Activated T-helper 1 cell treated with anti-CD3 and anti-CD28 coated beads, Interleukin-2, amount 50 U/mL, for 16 hours (primary cell): ENCODE data around the gene TLL1.

Experiments
- DNase-seq, 2 donors: peaks; one replicate each; pipeline ENCODE4 v3.0.0-alpha.2; 2020; ENCODE audit warnings: low read depth in 1 of 2, low spot score in 1 of 2

Gene TLL1

DNA sequence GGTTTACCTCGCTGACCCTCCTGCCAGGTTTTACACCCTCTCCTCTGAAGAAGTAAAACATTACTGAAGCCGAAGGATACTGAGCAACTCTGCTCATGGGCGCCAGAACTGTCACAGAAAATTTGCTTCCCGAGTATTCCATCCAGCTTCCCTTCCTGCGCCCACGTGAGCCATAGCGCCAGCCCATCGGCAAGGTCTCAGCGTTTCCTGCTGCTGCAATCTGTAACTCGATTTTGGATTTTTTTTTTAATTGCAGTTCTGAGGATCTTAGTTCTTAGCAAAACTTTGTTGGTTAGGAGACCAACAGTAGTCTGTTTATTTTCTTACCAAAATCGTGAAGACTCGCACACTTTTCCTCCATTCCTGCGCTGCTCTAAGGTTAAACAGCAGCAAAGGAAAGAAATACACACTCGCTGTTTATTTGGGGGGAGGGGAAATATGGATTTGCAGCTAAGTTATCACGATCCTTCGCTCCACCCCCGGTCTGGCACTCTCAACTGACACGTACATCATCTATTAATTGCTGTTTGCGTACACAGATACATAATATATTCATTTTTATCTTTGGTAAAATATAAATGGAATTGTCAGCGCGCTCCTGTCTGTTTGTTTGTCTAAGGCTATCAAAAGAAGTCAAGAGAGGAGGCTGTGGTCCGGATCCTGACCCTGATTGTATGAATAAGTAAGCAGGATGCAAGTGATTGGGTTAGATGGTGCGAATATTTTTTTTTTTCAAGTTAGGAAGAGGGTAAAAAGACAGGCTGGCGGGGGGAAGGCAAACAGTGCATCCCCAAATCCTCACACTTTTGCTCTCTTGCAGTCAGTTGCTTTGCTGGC lies at the start of gene TLL1:
TLL1 (plus strand) TSS at position 777 of the 837 bp plus-strand sequence. CDS start 668 bp downstream, outside the sequence.
- DNase-seq, result no peak

DNA sequence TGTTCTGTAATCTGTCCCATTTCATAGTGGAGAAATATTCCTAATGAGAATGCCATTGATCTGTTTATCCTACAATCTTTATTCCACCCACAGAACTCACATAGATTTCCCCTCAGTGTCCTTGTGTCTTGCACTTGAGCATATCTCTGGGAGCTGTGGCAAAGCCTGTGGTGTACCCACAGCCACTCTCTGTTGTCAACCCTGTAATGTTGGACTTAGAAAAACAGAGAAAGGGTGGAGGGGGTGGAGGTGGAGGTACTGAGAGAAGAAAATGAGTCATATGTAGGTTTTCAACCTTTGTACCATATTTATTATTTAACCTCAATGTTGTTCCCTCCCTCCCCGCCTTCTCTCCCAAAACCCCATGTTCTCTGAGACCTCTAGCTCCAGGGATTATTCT lies 46.9 kb upstream of the TLL1 start:
- no peak for DNase-seq

DNA sequence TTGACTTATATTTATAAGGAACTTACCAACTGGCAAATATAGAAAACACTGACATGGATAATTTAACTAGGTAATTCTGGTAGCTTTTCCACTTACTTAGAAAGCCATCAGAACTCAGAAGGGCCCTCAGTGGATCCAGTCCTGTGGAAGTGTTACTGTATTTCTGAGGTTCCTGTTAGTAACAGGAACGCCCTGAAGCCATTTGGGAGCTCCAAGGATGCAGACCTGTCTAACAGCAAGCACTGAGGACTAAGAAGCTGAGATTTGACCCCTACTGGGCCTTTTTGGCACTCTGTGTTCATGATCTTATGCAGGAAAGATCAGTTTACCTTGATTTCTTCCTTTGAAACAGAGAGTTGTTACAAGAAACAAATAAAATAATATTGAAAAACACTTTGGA lies 46.0 kb upstream of the TLL1 start:
- DNase-seq, result no peak

DNA sequence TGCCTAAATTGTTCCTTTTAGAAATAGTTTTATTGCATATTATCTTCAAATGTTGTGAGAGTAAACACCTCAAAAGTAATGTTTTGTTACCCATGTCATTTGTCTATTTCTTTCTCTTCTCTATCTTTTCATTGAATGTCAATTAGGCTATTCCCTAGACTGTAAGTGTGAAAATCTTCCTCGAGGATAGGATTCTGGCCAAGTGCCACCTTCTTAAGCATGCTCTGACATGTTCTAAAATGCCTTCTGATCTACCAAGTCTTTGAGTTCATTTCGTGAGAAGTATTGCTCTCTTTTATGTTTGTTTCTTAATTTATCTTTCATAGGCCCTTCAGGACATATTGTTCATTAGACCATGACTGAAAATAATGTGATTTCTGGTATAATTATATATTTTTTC lies 44.1 kb upstream of the TLL1 start:
- no peak for DNase-seq

DNA sequence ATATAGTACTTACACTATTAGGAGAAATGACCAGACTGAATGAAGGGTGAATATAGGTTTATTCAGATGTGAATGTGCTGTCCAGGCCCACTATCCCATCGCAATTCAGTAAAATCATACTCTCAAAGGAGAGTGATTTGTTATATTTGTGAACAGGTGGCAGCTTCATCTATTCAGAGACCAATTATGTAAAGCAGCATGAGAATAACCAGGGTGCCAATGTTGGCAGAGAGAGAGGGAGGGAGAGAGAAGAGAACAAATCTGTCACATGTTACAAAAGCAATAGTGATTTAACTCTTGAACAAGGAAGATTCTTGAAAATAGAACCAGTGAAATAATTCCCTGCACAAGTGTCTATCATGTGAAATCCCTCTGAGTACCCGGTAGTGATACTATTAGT lies 38.9 kb upstream of the TLL1 start:
- DNase-seq, result no peak

DNA sequence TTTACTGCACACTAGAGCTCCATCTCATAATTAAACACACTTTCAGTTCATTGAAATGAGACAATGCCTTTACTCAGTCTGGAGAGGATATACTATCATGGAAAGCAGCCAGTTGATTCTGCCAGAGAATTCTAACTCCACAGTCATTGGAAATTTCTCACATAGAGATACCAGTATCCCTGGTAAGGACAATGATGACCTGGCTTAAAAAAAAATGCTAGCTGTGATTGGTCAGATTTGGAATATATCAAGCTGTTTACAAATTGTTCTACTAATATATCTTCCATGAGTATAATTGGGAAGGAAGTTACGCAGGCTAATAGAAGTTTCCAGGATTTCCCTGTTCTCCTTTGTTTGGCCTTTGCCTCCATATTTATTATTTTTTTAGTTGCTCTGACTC lies 34.5 kb upstream of the TLL1 start:
- no peak for DNase-seq

DNA sequence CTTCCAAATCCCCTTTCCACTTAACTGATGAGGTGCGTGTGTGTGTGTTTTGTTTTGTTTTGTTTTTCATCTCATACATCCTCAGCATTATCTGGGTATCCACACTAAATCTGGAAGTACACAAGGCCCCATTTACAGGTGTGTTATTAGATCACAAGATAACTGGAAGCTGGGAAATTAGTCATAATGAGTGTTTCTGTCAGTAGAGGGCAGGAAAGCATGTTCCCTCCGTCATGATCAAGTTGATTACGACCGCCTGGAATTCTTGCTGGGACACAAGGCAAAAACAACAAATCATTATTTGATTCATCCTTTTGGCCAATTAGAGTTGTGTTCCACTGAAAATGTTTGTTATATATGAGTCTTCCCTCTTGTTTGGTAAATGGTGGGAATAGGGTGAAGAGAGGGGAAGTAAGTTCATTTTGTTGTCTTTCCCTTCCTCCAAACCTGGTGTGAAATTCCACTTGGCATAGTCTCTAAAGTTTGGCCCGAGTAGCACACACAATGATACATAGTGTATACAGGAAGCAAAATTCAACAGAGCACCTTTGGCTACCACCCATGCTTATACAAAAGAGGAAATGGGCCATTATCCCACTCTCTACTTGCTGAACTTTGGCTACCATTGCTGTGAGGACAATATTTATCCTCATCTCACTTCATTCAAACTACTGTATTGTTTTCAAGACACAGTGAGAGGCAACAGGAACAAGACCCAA lies 33.3 kb upstream of the TLL1 start:
- no peak for DNase-seq

DNA sequence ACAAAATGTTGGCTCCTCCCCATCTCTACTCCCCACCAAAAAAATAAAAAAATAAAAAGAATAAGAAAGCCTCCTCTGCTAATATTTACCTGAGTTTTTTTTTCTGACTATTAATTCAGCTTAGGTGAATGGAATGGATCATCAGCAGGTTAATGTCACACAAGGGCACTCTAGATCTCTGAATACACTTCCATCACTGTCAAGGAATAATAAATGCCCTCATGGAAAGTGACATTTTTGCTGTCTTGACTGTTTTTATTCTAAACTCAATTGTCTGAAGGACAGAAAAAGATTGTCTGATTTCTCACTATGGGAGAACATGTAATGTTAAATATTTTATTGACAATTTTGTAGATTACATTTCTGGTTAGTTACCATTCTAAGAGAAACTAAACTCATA lies 30.4 kb upstream of the TLL1 start:
- no peak for DNase-seq

DNA sequence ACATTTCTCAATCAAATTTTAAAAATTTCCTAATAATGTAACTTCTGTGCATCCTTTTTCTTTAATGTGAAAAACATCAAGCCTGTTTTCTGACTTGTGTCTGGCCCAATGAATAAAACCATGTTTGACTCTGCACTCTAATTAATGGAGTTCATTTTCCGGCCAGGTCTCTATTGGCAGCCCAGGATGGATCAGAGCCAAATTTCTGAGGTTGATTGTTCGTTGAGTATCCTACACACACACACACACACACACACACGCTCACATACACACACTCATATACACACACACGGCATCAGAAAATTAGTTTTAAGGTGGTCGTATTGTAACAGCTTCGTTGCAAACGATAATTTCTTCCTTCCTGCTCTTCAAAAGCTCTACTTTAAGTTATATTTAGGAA lies 28.9 kb upstream of the TLL1 start:
- no peak for DNase-seq

DNA sequence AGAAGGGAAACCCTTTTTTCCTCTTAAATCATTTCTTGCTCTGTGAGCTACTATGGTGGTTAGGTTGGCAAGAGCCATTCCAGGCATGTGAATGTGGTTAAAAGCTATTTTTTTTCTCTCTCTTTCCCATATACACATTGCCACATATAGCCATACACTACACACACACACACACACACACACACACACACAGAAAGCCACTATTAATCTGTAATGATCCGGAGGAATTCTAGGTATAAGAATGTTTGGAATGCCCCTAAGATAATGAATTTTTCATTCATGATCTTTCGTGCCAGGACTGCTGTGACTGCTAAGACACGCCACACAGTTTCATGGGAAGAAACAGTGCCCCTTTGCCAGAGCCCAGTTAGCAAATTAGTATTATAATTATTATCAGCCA lies 21.8 kb upstream of the TLL1 start:
- no peak for DNase-seq

DNA sequence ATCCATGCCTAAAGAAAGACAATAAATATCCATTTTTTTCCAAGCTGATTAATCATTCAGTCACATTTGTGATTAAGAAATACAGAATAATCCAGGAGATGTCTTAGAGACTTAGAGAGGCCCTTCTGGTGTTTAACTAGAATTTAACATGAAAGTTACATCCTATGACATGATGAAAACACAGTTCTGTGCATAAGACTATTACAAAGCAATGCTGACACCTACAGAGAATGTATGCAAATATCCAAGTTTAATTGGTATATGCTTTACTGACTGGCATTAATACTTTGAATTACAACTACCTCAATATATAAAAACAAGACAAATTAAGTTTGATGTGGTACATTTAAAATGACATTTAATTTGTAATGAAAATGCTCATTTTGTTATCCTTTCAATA lies 17.8 kb upstream of the TLL1 start:
- DNase-seq, result no peak

DNA sequence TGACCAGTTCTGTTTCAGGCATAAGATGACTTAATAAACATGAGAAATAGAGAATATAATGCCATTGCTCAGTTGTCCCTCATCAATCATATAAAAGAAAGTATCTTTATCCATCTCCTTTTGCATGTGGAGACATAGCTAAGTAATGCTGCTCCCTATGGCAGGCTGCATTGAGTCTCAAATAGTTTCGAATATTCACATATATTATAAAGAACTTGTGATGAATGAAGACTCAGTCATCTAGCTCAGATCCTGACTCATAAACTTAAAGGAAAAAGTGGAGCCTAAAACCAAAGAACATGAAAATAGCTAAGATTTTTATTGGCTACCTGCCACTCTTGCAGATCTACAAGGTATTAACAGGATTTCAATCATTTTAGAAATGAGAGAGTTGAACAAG lies 11.7 kb upstream of the TLL1 start:
- DNase-seq, result no peak

DNA sequence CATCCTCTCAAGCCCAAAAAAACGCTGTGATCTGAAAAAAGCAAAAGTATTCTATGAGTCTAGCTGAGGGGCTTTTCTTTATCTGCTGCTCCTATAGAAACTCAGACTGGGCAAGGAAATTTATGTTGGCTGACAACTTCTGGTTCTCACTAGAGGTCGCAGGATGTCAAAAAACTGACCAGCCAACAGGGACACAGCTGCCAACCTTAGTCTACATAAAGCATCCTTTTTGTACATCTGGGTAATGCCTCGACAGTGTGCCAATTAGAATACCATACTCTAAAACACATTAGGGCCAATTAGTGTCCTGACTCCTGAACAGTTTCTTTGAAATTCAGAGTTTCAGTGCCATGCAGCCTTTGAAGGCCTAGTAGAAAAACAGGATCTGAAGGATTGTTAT lies 8.8 kb upstream of the TLL1 start:
- DNase-seq, result no peak

DNA sequence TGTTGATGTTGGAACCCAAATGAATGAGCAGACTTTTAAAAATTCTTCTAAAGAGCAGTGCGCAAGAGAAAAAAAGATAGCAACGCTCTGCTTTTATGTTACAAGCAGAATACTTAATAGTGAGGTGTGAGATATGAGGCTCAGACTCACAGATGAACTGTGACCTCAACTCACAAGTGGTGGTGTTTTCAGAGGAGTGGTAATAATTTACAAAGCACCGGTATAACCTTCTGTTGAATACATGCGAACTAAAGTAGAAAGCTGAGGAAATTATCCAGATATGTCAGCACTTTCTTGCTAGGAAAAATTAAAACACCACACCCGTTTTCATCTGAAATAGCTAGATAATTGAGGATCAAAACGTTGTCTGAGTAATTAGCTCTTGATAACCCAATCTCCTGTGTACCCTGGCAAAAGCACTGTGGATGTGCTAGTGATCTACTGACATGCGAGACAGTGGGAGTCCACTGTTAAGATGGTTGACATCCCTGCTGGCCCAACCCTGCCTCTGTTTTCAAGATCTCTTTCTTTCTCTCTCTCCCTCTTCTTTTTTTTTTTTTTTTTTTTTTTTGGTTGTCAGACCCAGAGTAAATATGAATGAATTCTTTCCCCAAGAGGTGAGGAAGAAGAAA lies 6.9 kb upstream of the TLL1 start:
- DNase-seq, result no peak

DNA sequence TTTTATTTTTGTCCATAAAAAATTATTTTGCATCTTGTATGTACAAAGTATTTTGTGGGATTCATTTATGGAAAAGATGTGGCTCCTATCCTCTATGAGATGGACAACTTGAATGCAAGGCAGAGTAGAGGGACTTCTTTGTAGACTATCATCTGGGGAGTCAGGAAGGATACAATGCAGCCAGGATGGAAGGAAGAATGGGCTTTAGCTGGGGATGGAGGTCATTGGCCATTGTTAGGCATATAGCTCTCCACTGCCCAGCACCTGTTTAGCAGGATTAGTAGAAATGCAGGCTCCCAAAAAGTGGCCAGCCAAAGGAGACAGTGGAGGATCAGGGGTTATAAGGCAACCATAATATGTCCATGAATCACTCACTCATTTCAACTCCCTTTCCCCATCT lies 5.1 kb upstream of the TLL1 start:
- no peak for DNase-seq

DNA sequence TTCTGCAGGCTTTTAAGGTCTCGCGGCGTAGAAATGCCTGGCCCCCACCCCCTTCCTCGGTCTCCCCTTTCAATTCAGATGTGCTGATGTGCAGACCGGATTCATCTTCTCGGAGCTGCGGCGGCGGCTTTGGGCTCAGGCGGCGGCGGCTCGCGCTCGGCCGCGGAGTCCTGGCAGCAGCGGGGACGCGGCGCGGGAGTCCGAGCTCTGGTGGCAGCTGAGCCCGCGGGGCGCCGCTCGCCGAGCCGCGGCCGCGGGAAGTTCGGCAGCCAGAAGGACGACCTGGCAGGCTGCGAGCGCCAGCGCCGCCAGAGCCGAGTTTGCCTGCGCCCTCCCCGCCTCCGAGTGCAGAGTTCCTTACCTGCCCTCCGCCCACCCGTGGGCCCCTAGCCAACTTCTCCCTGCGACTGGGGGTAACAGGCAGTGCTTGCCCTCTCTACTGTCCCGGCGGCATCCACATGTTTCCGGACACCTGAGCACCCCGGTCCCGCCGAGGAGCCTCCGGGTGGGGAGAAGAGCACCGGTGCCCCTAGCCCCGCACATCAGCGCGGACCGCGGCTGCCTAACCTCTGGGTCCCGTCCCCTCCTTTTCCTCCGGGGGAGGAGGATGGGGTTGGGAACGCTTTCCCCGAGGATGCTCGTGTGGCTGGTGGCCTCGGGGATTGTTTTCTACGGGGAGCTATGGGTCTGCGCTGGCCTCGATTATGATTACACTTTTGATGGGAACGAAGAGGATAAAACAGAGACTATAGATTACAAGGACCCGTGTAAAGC lies 448 bp downstream of the TLL1 start:
- no peak for DNase-seq

DNA sequence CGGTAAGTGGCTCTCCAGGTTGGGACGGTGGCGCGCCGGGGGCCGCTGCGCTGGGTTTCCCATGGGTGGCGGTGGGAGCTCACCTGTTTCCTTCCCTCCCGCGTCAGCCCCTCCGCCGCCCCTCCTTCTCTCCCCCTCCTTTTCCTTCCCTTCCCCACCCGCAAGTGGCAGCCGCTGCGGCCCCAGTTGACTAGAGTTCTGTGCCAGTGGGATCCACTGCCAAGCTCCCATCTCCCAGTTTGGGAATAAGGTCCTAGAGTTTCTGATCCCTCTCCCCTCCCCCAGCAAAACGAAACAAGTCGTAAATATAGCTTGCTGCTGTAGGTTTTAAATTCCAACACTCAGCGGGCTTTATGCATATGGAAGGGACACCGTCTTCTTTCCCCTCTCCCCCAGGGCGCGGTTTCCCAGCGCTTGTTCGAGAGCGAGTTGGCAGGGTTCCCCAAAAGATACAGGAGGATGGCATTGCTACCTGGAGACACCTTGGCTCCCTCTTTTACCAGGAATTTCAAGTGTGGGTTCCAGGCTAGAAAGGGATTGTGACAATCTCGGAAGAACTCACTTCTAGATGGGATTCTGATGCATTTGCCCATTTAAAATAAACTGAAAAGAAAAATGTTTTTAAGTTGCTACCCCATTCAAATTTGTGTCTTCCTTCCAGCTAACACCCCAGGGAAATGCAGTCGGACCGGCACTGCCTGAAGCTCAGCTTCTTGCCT lies 1.2 kb downstream of the TLL1 start:
- DNase-seq, result no peak

DNA sequence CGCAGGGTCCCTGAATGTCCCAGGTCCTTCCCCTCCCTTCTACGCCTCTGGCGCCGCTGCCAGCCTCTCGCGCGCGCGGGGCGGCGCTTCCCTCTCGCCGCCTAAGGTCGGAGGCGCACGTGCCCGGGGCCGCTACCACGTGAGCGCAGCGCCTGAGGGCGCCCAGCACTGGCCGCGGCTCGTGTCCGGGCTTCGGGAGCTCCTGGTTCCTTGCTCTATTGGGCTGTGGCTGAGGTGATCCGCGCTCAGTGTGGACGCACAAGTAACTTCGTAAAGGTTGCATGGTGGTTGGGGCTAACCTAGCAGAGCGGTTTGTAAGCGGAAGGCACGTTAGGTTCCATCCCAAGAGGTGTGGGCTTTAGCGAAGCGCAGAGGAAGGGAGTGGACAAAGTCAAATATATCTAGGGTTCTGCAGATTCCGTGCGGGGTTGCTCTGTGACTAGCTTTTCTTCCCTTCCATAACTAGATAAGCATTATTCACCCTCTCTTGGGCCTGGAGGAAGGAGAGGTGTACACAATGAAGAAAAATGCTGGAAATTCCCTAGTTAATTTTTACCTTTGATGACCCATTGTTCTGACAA lies 1.8 kb downstream of the TLL1 start:
- no peak for DNase-seq

DNA sequence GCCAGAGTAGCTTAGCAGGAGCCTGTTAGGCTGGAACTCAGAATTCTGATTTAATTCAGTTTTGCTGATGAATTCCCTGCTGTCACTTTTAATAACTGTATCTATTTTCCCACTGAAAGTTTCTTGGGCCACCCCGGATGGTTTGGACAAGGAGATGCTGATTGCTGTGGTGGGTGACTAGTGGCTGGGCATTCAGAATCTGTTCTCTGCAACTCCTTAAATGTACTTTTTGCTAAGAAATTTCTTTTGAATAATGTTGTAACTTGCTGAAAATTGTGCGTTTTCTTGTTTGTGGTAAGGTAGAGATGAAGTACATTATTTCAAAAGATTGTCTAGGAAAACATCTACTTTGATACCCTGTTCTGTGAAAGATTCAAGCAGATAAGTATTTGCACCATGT lies 2.4 kb downstream of the TLL1 start:
- no peak for DNase-seq

DNA sequence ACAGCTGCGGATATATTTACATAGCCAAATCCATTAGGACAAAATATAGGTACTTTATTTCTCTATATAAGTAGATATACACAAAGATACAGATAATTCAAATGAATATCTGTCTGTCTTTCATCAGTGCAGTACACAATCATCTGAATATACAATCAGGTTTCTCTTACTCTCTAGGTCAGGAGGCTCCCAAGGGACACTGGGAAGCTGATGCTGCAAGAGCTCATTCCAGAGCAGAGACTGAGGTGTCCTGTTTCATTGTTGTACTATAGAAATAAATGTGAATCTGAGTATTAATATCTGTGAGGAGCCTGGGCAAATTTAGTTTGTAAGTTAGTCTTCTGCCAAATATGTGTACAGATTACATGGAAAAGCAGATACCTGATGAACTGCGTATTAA lies 4.2 kb downstream of the TLL1 start:
- no peak for DNase-seq

DNA sequence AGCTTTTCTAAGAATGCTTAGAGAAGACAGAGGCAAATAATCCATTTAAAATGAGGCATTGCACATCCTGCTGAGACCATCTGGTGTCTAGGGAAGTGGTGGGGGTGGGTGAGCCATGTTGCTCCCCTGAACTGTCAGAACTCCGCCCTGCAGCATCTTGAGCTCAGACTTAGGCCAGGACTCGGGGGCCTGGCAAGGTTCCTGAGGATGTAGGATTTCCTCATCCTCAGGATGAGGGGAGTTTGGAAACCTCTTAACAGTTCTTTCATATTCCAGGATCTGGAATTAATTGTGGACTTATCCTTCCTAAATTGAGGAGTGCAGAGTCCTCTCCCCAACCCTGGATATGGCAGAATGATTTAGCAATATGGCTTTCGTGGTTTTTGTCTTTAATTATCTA lies 6.6 kb downstream of the TLL1 start:
- no peak for DNase-seq
